ELR (cell line): Measurements from ENCODE around the gene UBE2D1.
A peak's percentile ranks its signal among the peaks of the same experiment; 100 is the strongest.
"Not testable (repeated sequence)": the region's sequence is repeated elsewhere in the genome, so short reads cannot be mapped to it uniquely, and the experiment has no call there.

Experiments used
- DNase-seq: peaks from one replicate; pipeline ENCODE4 v3.0.0-alpha.2; 2015; ENCODE audit warnings: low read depth

Gene UBE2D1

GRCh38 chr10:58384095-58384494 lies 49.3 kb downstream of the UBE2D1 start:
- no peak for DNase-seq

DNA sequence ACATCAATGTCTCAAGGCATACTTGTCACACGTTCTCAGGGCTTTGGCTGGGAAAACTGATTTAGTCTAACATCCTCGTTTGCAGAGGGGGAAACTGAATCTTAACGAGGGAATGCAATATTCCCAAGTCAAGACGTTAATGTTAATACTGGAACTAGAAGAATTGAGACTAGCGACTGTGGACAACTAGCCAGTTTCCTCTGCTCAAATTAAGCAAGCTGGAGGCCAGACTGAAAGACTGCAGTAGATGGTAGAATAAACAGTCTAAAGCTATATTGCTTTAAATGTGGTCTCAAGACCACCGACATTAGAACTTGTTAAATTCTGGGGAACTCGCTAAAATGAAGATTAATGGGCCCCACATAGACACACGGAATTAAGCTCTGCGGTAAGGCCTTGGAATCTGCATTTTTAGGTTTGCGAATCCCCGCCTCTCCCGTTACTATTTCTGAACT lies 49.8 kb downstream of the UBE2D1 start:
- DNase-seq = peak; percentile 18

GRCh38 chr10:58384999-58385783 lies 50.4 kb downstream of the UBE2D1 start, which contains the start of gene TFAM:
Gene TFAM, plus strand, starts transcription at chr10:58385410. Its CDS starts 138 bp downstream, at chr10:58385548.
- peak; percentile 92 for DNase-seq

DNA sequence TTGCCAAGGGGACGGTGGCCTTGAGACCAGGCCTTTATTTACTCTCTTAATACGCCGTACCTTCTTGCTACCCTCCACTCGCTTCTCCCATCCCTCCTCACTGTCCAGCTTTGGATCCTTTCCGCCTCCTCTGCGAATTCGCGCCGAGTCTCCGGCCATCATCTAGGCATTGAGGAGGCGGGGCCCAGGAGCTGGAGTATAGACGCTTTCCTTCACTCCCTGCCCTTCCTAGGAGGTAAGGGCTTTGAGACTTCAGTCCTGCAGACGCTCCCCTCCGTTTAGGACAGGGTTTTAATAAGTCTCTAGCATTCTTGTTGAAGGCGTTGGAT lies 50.9 kb downstream of the UBE2D1 start:
- DNase-seq = peak; percentile 72

DNA sequence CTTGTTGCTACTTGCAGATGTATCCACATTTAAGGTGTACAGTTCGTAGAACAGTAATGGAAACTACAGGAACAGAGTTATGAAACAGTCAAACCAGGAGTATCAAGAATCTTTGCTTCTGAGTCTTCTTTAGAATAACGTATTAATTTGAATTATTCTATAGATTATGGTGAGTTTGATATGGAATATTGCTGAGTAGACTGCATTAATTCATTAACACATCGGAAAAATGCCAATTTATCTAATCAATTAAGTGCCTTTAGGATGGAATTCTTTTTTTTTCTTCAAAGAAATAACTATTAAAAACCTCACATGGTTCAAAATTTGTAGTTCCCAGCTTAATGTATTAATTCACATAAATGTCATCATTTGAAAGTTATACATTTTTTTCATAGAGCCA lies 54.2 kb downstream of the UBE2D1 start:
- DNase-seq = no peak

- DNase-seq = peak; percentile 17
Observed at GRCh38 chr10:58393317-58393716, 58.5 kb downstream of the UBE2D1 start.

- DNase-seq = no peak
Observed at GRCh38 chr10:58394471-58394870, 59.7 kb downstream of the UBE2D1 start.

DNA sequence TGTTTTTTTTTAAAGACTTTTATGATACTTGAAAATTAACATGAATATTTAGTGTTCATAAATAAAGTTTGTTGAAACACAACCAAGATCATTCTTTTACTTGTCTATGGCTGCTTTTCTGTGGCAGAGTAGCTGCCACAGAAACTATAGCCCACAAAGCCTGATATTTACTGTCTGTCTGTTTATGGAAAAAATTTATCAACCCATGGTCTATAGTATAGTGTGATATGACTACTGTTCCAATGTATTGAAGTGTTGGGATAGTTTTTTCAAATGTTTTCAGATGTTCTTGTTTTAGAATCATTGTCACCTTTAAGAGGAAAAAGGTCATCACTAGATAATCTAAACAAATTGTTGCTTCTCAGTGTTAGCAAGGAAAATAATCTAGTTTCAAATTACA lies 61.3 kb downstream of the UBE2D1 start:
- DNase-seq = no peak

DNA sequence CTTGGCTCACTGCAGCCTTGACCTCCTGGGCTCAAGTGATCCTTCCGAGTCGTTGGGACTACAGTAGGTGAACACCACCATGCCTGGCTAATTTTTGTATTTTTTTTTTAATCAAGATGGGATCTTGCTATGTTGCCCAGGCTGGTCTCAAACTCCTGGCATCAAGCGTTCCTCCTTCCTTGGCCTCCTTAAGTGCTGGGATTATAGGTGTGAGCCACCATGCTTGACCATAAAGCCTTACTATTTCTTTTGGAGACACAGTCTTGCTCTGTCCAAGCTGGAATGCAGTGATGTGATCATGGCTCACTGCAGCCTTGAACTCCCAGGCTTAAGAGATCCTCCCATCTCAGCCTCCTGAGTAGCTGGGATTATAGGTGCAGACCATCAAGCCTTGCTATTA lies 63.0 kb downstream of the UBE2D1 start:
- DNase-seq = no peak

DNA sequence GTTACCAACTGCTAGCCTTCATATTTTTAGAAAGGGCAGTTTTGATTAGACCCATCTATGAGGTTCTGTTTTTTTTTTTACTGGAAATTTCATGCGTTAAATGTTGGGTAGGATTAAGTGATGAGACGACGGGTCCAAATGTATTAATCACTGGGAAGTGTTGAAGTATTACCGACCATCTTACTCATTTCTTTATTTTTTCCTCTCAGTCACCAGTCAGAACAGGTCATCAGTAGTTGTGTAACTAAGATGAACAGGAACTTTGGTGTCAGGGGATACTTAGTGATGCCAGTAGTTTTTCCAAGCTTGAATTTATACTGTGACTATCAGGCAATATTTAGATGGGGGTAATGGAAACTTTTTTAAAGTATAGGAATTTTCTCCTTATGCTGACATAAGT lies 64.6 kb downstream of the UBE2D1 start:
- peak; percentile 76 for DNase-seq

DNA sequence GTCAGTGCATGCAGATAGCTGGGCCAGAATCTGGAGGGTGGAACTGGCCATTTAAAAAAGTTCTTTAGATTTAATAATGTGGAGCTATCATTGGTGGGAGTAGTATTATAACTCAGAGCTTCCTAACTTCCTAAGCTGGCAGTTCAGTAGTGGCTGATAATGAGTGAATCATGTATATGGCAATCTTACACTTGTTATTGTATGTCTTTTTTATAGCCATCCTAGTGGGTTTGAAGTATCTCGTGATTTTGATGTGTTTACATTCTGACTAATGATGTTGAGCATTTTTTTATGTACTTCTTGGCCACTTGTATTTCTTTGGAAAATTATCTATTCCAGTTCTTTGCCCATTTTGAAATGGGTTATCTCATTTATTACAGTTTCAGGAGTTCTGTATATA lies 65.8 kb downstream of the UBE2D1 start:
- DNase-seq = peak; percentile 48

DNA sequence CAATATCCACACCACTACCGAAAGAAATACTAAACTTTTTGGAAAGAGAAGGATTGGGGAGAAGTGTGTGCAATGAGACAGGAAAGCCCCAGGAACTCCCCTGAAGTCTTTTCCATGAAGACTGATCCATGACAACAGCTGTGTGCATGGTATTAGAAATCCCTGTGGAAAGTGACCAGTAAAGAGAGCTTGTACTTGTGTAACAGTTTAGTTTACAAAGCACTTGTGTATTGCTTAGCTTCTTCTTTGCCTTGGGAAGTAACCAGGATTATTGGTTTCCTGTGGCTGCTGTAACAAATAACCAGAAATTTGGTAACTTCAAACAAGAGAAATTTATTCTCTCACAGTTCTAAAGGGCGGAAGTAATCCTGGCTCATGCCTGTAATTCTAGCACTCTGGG lies 69.2 kb downstream of the UBE2D1 start:
- no peak for DNase-seq

DNA sequence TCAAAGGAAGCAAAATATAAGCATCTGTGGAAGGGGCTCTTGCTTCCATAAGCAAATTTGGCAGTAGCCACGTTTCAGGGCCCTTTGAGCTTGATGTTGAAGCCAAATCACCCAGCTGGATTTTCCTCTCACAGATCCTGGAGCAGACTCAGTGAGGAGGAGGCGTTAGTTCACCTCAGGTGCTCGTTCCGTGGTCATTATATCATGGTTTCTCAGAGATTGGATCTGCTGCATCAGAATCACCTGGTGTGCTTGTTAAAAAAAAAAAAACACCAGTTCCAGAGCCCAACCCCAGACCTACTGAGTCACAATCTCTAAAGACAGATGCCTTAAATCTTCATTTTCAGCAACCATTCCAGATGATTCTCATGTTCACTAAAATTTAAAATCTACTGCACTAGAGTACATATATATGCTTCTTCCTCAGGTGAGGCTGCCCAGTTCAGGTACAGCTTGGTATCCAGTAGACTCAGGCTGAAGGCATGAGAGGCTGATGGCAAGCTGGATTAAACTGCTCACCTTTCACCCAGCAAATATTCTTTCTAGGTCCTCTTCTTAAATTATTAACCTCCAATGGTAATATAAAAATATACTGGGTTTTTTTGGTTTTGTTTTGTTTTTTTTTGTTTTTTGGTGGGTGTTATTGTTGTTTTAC lies 75.3 kb downstream of the UBE2D1 start:
- DNase-seq = no peak

- peak; percentile 77 for DNase-seq
Observed at GRCh38 chr10:58412502-58412961, 77.7 kb downstream of the UBE2D1 start.

- peak; percentile 67 for DNase-seq
Observed at GRCh38 chr10:58414270-58415041, 79.7 kb downstream of the UBE2D1 start.

- DNase-seq = no peak
Observed at GRCh38 chr10:58415757-58416156, 81.0 kb downstream of the UBE2D1 start.

GRCh38 chr10:58417902-58418301 lies 83.1 kb downstream of the UBE2D1 start:
- not testable (repeated sequence) for DNase-seq
